Activated CD8-positive, alpha-beta T cell treated with anti-CD3 and anti-CD28 coated beads for 36 hours (primary cell): ENCODE results near the gene SPIB. TPM values are rescaled to one million over a fixed set of nuclear protein-coding genes. Genes with fewer than 3 reads are reported as not detected.

Experiments
- ATAC-seq: fragments of 200-7000 bp; cut with Tn5 transposase; one replicate; pipeline ENCODE4 v1.10.0; 2021; ENCODE audit warnings: mild to moderate bottlenecking, moderate library complexity
- CTCF ChIA-PET: fragments of 350-600 bp; sonication (Branson Sonifier 250); formaldehyde crosslinking; loops from one replicate; lab custom pipeline; 2021; ENCODE audit warnings: antibody characterized with exemption; lab: Charles Lee
- POLR2A ChIA-PET: fragments of 350-600 bp; sonication (Branson Sonifier 250); formaldehyde crosslinking; loops from one replicate; lab custom pipeline; 2021; ENCODE audit warnings: antibody characterized with exemption; lab: Charles Lee
- DNase-seq: peaks from one replicate; pipeline ENCODE4 v3.0.0-alpha.2; 2020
- H3K27ac Mint-ChIP-seq: one replicate; pipeline ENCODE4 v1.8.0; 2021; ENCODE audit warnings: mild to moderate bottlenecking, mixed read lengths
- H3K27me3 Mint-ChIP-seq: one replicate; pipeline ENCODE4 v1.8.0; 2021; ENCODE audit warnings: mixed read lengths
- H3K36me3 Mint-ChIP-seq: one replicate; pipeline ENCODE4 v1.8.0; 2021; ENCODE audit warnings: low read depth, mixed read lengths
- H3K4me1 Mint-ChIP-seq: one replicate; pipeline ENCODE4 v1.8.0; 2021; ENCODE audit warnings: low read depth, mixed read lengths
- H3K4me3 Mint-ChIP-seq: one replicate; pipeline ENCODE4 v1.8.0; 2021; ENCODE audit warnings: mild to moderate bottlenecking, moderate library complexity, mixed read lengths
- H3K9me3 Mint-ChIP-seq: one replicate; pipeline ENCODE4 v1.8.0; 2021; ENCODE audit warnings: mixed read lengths
- intact Hi-C: fragments of 100-400 bp; cut with micrococcal nuclease; formaldehyde crosslinking; loops from one replicate; pipeline ENCODE4 v1.10.0; 2022
- total RNA-seq, 2 experiments: library from RNA; stranded (reverse); gene quantifications; one replicate each; pipeline ENCODE4 v1.2.3, GENCODE V29; 2021
- TF ChIP-seq, protein P1 (sequence below): fragments of 200-600 bp; IDR thresholded peaks from one replicate; pipeline ENCODE4 v1.8.0; 2022; ENCODE audit warnings: antibody characterized with exemption, mild to moderate bottlenecking

SPIB gene
- total RNA-seq, 2 experiments from 2014 or later = 0.68 to 1.5 TPM

GRCh38 chr19:50419022-50419579, 363 bp downstream of the SPIB start:
- POLR2A ChIA-PET = interaction anchor here (0.6 to 2.1 kb wide), 3 partner anchors 9 to 34 kb away, joined by 3 to 4 read pairs (median 4); no protein-coding TSS in a partner anchor
- intact Hi-C loops = loop anchor here (10.0 kb wide), 1 partner anchor 54 kb away; the partner anchor contains the start of gene NAPSA

DNA sequence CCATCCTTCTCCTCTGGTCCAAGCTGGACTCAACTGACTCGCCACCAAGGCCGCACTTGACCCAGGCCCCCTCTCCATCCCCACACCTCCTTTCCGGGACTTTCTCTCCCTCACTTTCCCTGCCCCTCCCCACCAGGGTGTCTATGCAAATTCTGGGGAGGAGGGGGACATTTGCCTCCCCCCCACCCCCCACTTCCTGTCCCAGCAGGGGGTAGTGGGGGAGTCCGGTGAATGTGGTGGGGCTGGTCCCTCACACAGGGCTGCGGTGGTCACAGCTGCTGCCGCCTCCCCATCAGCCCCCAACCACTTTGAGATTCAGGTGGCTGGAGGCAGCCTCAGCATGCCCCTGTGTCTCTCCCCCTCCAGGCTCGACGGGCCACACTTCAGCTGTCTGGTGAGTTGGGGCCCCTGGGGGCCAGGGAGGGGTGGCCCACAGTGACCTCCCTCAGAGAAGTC, 870 bp downstream of the SPIB start:
- ATAC-seq (no peak), DNase-seq (no peak)
- Mint-ChIP-seq H3K4me1 (peaks cover 17% of the 10 kb centered on the region), H3K27me3 (peaks cover 21% of the 10 kb centered on the region), H3K27ac (no peak overlapping the region), H3K9me3 (peaks cover 4% of the 10 kb centered on the region), H3K36me3 (peaks cover 14% of the 10 kb centered on the region), H3K4me3 (no peak overlapping the region)
- POLR2A ChIA-PET = interaction anchor here (1.4 to 2.1 kb wide), 2 partner anchors 8 to 34 kb away, joined by 4 read pairs; no protein-coding TSS in a partner anchor
- intact Hi-C loops = loop anchor here (10.0 kb wide), 1 partner anchor 55 kb away; the partner anchor contains the start of gene NAPSA
- TF ChIP-seq, protein P1, sequence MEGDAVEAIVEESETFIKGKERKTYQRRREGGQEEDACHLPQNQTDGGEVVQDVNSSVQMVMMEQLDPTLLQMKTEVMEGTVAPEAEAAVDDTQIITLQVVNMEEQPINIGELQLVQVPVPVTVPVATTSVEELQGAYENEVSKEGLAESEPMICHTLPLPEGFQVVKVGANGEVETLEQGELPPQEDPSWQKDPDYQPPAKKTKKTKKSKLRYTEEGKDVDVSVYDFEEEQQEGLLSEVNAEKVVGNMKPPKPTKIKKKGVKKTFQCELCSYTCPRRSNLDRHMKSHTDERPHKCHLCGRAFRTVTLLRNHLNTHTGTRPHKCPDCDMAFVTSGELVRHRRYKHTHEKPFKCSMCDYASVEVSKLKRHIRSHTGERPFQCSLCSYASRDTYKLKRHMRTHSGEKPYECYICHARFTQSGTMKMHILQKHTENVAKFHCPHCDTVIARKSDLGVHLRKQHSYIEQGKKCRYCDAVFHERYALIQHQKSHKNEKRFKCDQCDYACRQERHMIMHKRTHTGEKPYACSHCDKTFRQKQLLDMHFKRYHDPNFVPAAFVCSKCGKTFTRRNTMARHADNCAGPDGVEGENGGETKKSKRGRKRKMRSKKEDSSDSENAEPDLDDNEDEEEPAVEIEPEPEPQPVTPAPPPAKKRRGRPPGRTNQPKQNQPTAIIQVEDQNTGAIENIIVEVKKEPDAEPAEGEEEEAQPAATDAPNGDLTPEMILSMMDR = no peak
- CTCF ChIA-PET = interaction anchor here (1.3 kb wide), 1 partner anchor 137 kb away, joined by 3 read pairs; no protein-coding TSS in a partner anchor

More at GRCh38 chr19:50419022-50419579, 363 bp downstream of the SPIB start:
- ATAC-seq (no peak), DNase-seq (no peak)
- TF ChIP-seq, protein P1 = no peak
- peaks cover 4% of the 10 kb centered on the region for H3K9me3 Mint-ChIP-seq
- H3K36me3 Mint-ChIP-seq = peaks cover 16% of the 10 kb centered on the region
- peaks cover 17% of the 10 kb centered on the region for H3K4me1 Mint-ChIP-seq
- CTCF ChIA-PET = no interaction called here
- H3K27me3 Mint-ChIP-seq = peaks cover 21% of the 10 kb centered on the region
- no peak overlapping the region for H3K4me3 Mint-ChIP-seq
- no peak overlapping the region for H3K27ac Mint-ChIP-seq

GRCh38 chr19:50420127-50420526, 1.4 kb downstream of the SPIB start:
- H3K9me3 Mint-ChIP-seq = peaks cover 4% of the 10 kb centered on the region
- no peak overlapping the region for H3K27ac Mint-ChIP-seq
- POLR2A ChIA-PET = interaction anchor here (1.4 to 2.1 kb wide), 2 partner anchors 8 to 35 kb away, joined by 4 read pairs; no protein-coding TSS in a partner anchor
- intact Hi-C loops = no loop called here
- TF ChIP-seq, protein P1 = no peak
- DNase-seq (no peak), ATAC-seq (no peak)
- H3K4me3 Mint-ChIP-seq = no peak overlapping the region
- peaks cover 17% of the 10 kb centered on the region for H3K4me1 Mint-ChIP-seq
- CTCF ChIA-PET = interaction anchor here (1.2 to 1.3 kb wide), 2 partner anchors 63 to 136 kb away, joined by 3 to 4 read pairs; no protein-coding TSS in a partner anchor
- peaks cover 10% of the 10 kb centered on the region for H3K36me3 Mint-ChIP-seq
- peaks cover 21% of the 10 kb centered on the region for H3K27me3 Mint-ChIP-seq

DNA sequence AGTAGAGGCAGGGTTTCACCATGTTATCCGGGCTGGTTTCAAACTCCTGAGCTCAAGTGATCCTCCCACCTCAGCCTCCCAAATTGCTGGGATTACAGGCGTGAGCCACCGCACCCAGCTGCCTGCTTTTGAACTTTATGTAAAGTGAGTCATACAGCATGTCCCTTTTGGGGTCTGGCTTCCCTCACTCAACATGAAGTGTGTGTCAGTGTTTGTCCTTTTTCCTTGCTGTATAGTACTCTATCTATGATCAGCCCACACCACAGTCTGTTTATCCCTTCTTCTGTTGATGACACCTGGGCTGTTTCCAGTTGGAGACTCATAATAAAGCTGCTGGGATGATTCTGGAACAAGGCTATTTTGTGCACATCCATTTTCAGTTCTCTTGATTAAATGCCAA, 2.1 kb downstream of the SPIB start:
- TF ChIP-seq, protein P1 = no peak
- DNase-seq (no peak), ATAC-seq (no peak)
- Mint-ChIP-seq H3K4me1 (peaks cover 17% of the 10 kb centered on the region), H3K27me3 (peaks cover 21% of the 10 kb centered on the region), H3K27ac (no peak overlapping the region), H3K4me3 (no peak overlapping the region), H3K36me3 (peaks cover 10% of the 10 kb centered on the region), H3K9me3 (peaks cover 4% of the 10 kb centered on the region)
- ChIA-PET POLR2A (interaction anchor here (2.1 kb wide), 1 partner anchor 35 kb away, joined by 4 read pairs; no protein-coding TSS in a partner anchor), CTCF (interaction anchor here (1.1 to 1.3 kb wide), 3 partner anchors 40 to 136 kb away, joined by 3 to 4 read pairs (median 3); no protein-coding TSS in a partner anchor)
- intact Hi-C loops = no loop called here
